K562 (cell line): ENCODE results near the gene TNRC6B. TPM values are rescaled to one million over a fixed set of nuclear protein-coding genes. Genes with fewer than 3 reads are reported as not detected.

Source experiments
- ATAC-seq: fragments of 200-7000 bp; cut with Tn5 transposase; 3 replicates; pipeline ENCODE4 v1.9.1; 2020; ENCODE audit warnings: moderate library complexity
- BruUV-seq: library from RNA; stranded (reverse); fragments of 400-500 nt; replicated peaks from 2 replicates; lab custom pipeline; 2021; lab: Mats Ljungman, UMichigan
- CTCF ChIA-PET: fragments of 300-600 bp; formaldehyde crosslinking; extraction: SDS; loops from one replicate; lab custom pipeline; 2021; ENCODE audit warnings: low intra/inter-chr PET ratio; lab: Yijun Ruan, JAX
- POLR2A ChIA-PET: fragments of 300-600, 350-650 bp; sonication (Branson Sonifier 250); formaldehyde crosslinking; extraction: SDS; loops from one replicate; lab custom pipeline; 2021; ENCODE audit warnings: antibody characterized with exemption, inconsistent platforms; lab: Yijun Ruan, JAX
- DNase-seq, 4 experiments: peaks; one replicate each; pipeline versions ENCODE4 v3.0.0 to v3.0.0-alpha.2; 2011 to 2018; ENCODE audit warnings: low spot score in 3 of 4, mixed read lengths in 3 of 4; ENCODE audit errors: extremely low read depth in 1 of 4
- FAIRE-seq: peaks from 2 replicates; lab custom pipeline; 2011; peaks lifted over from hg19 to GRCh38; lab: Jason Lieb, UNC
- H2AFZ ChIP-seq: 2 replicates; pipeline ENCODE4 v1.6.0; 2011; ENCODE audit warnings: low read depth, low read length, control low read depth, inconsistent platforms
- H3K27ac ChIP-seq: fragments of 200-600 bp; 3 replicates; pipeline ENCODE4 v1.8.0; 2011; ENCODE audit warnings: low read depth, mild to moderate bottlenecking, control low read depth, inconsistent platforms, low read length, moderate library complexity, mixed read lengths; ENCODE audit errors: extremely low read depth
- H3K27me3 ChIP-seq, 2 experiments: fragments of 300-600 bp in 1 of 2; 2 replicates in 1 of 2; 3 replicates in 1 of 2; pipeline versions ENCODE4 v1.6.0 to v1.8.0; 2011; ENCODE audit warnings: inconsistent platforms in 2 of 2, low read length in 2 of 2, mild to moderate bottlenecking in 1 of 2, mixed read lengths in 1 of 2, moderate library complexity in 1 of 2; ENCODE audit not compliant: control insufficient read depth in 2 of 2, insufficient read depth in 2 of 2
- H3K36me3 ChIP-seq: fragments of 300-600 bp; 3 replicates; pipeline ENCODE4 v1.8.0; 2011; ENCODE audit warnings: mild to moderate bottlenecking, low read length, inconsistent platforms; ENCODE audit not compliant: control insufficient read depth, insufficient read depth
- H3K4me1 ChIP-seq, 2 experiments: fragments of 200-600 bp in 1 of 2; replicated peaks in 1 of 2; 2 replicates in 1 of 2; 3 replicates in 1 of 2; pipeline versions ENCODE4 v1.5.1 to v1.8.0; 2011; ENCODE audit warnings: inconsistent platforms in 2 of 2, low read length in 2 of 2, mild to moderate bottlenecking in 1 of 2, mixed read lengths in 1 of 2, moderate library complexity in 1 of 2; ENCODE audit not compliant: control insufficient read depth in 2 of 2, insufficient read depth in 2 of 2
- H3K4me2 ChIP-seq: 2 replicates; pipeline ENCODE4 v1.6.1; 2011; ENCODE audit warnings: low read length, control low read depth, inconsistent platforms, mixed read lengths; ENCODE audit not compliant: insufficient read depth
- H3K4me3 ChIP-seq: fragments of 200-600 bp; sonication (generic), shearing (Covaris generic); 2 replicates; pipeline ENCODE4 v1.5.1; 2016; ENCODE audit warnings: control low read depth, inconsistent platforms
- H3K79me2 ChIP-seq: fragments of 200-600 bp; 3 replicates; pipeline ENCODE4 v1.8.0; 2011; ENCODE audit warnings: low read length, inconsistent platforms; ENCODE audit not compliant: control insufficient read depth, insufficient read depth
- H3K9ac ChIP-seq, 2 experiments: 2 replicates each; pipeline versions ENCODE4 v1.6.0 to v1.6.1; 2011; ENCODE audit warnings: low read depth in 2 of 2, low read length in 2 of 2, control low read depth in 1 of 2, inconsistent platforms in 1 of 2, mild to moderate bottlenecking in 1 of 2, mixed read lengths in 1 of 2; ENCODE audit not compliant: insufficient read depth in 1 of 2
- H3K9me1 ChIP-seq: one replicate; pipeline ENCODE4 v1.6.0; 2011; ENCODE audit warnings: inconsistent platforms, mild to moderate bottlenecking, low read length, moderate library complexity; ENCODE audit not compliant: control insufficient read depth, insufficient read depth
- H3K9me3 ChIP-seq: replicated peaks from 2 replicates; pipeline ENCODE4 v1.5.1; 2011; ENCODE audit warnings: low read depth, low read length, inconsistent platforms; ENCODE audit not compliant: control insufficient read depth, insufficient read depth
- H4K20me1 ChIP-seq: replicated peaks from 2 replicates; pipeline ENCODE4 v1.6.1; 2011; ENCODE audit warnings: low read length, inconsistent platforms, mixed read lengths; ENCODE audit not compliant: control insufficient read depth, insufficient read depth
- MGA ChIP-seq: fragments of 450-650 bp; IDR thresholded peaks from 2 replicates; pipeline ENCODE4 v1.6.1; 2016; ENCODE audit warnings: mild to moderate bottlenecking, moderate library complexity
- TSC22D4 ChIP-seq: fragments of 450-650 bp; IDR thresholded peaks from 2 replicates; pipeline ENCODE4 v1.6.1; 2016; ENCODE audit warnings: missing genetic modification characterization, missing biosample characterization, control low read depth
- ZNF316 ChIP-seq: fragments of 450-650 bp; IDR thresholded peaks from 2 replicates; pipeline ENCODE4 v1.6.1; 2016
- WGBS: fragments of 100-300 bp; shearing (Covaris generic); methylation state at CpG from one replicate; pipeline ENCODE4 v1.1.6; 2016; ENCODE audit warnings: low coverage, mixed read lengths; ENCODE audit not compliant: insufficient coverage; ENCODE audit errors: missing lambda C conversion rate; 5-methylcytosine and 5-hydroxymethylcytosine counted together
- in situ Hi-C: fragments of 300-500 bp; cut with MboI; formaldehyde crosslinking; loops from 4 replicates; pipeline ENCODE4 v1.15.0; 2018; ENCODE audit warnings: inconsistent platforms, mixed read lengths
- intact Hi-C: fragments of 100-400 bp; cut with micrococcal nuclease; formaldehyde crosslinking; loops from 2 replicates; pipeline ENCODE4 v1.14.2; 2022
- polyA plus RNA-seq, 8 experiments: library from polyadenylated mRNA; depleted of rRNA in 4 of 8; stranded (reverse) in 5 of 8; unstranded in 3 of 8; fragments of >200 nt; fragmentation: Nextera tagmentation in 2 of 8; fragmentation: Illumina TruSeq in 1 of 8; extraction: Ambion mirVana in 2 of 8; extraction: Trizol in 1 of 8; gene quantifications; 2 replicates each; pipeline versions ENCODE4 v1.2.1 to v1.2.3, GENCODE V29; 2011 to 2014; ENCODE audit warnings: inconsistent platforms in 1 of 8, missing spikeins in 1 of 8
- total RNA-seq, 7 experiments: library from RNA; depleted of rRNA in 6 of 7; stranded (reverse); fragments of >200 nt in 6 of 7; fragmentation: Illumina TruSeq in 2 of 7; extraction: Trizol in 2 of 7; gene quantifications; 2 replicates each; pipeline versions ENCODE4 v1.2.1 to v1.2.3, GENCODE V29; 2011 to 2021; ENCODE audit warnings: low replicate concordance in 1 of 7

TNRC6B gene
- total and polyA plus RNA-seq, 9 of the 15 experiments (the other 6 are each of a cell fraction or from before 2014, with no cell fraction given) = 0.96 to 18.8 (median 10.8) TPM

GRCh38 chr22:40179526-40179925, 1.8 kb downstream of the TNRC6B start:
- no peak for DNase-seq
- CTCF ChIA-PET = no interaction called here
- H2AFZ ChIP-seq = no peak overlapping the region
- peak overlapping the region; percentile 87 for H3K4me2 ChIP-seq
- peaks cover 15 to 38% of the 10 kb centered on the region in 2 experiments; a peak in 4 of 5 replicates for H3K4me1 ChIP-seq
- H3K9ac ChIP-seq = peak overlapping the region in 1 of 2 experiments; percentile 98; a peak in 2 of 4 replicates
- peaks cover 3% of the 10 kb centered on the region; the same call in 1 of the 3 replicates for H3K36me3 ChIP-seq
- H3K27ac ChIP-seq = peak overlapping the region; percentile 93
- intact Hi-C loops = loop anchor here (5.0 kb wide), 3 partner anchors 122 to 168 kb away; partner anchors contain the start of gene ADSL
- POLR2A ChIA-PET = interaction anchor here (0.6 to 4.5 kb wide), 6 partner anchors 10 to 139 kb away, joined by 3 to 58 read pairs (median 6); no protein-coding TSS in a partner anchor
- H3K4me3 ChIP-seq = peak overlapping the region; percentile 68
- WGBS = 9% methylated on average over 2 of the region's 2 CpGs
- in situ Hi-C loops = no loop called here
- H3K27me3 ChIP-seq = no peaks in the 10 kb centered on the region
- no TSS peak for BruUV-seq
- ATAC-seq = no peak
- TF ChIP-seq TSC22D4 (tag) = no peak
- TF ChIP-seq ZNF316 = 0 out of 2 replicates have a peak, but pooled peaks have one; percentile 6
- peak; percentile 26 for FAIRE-seq
- H3K79me2 ChIP-seq = peaks cover 76% of the 10 kb centered on the region
- H4K20me1 ChIP-seq = 0 out of 2 replicates have a peak, but pooled peaks cover 13% of the 10 kb centered on the region
- H3K9me3 ChIP-seq = no peaks in the 10 kb centered on the region
- H3K9me1 ChIP-seq = no peaks in the 10 kb centered on the region

GRCh38 chr22:40180403-40180802, 2.7 kb downstream of the TNRC6B start:
- Histone ChIP-seq H3K36me3 (peaks cover 3% of the 10 kb centered on the region; the same call in 1 of the 3 replicates), H3K4me1 (peaks cover 15 to 37% of the 10 kb centered on the region in 2 experiments; a peak in 4 of 5 replicates), H3K4me3 (peak overlapping the region; percentile 68), H3K9ac (peak overlapping the region in 1 of 2 experiments; percentile 98; a peak in 3 of 4 replicates), H3K9me3 (no peaks in the 10 kb centered on the region), H2AFZ (no peak overlapping the region), H3K9me1 (no peaks in the 10 kb centered on the region), H3K4me2 (peak overlapping the region; percentile 52), H3K79me2 (peaks cover 85% of the 10 kb centered on the region), H3K27me3 (no peaks in the 10 kb centered on the region), H3K27ac (peak overlapping the region; percentile 93), H4K20me1 (0 out of 2 replicates have a peak, but pooled peaks cover 13% of the 10 kb centered on the region)
- in situ Hi-C loops = loop anchor here (10.0 kb wide), 2 partner anchors 136 to 646 kb away; partner anchors contain the start of gene RPS19BP1
- FAIRE-seq (no peak), DNase-seq (no peak), ATAC-seq (no peak)
- intact Hi-C loops = no loop called here
- 10% methylated on average over 4 of the region's 4 CpGs for WGBS
- ChIA-PET CTCF (no interaction called here), POLR2A (interaction anchor here (1.0 to 4.5 kb wide), 5 partner anchors 9 to 140 kb away, joined by 3 to 58 read pairs (median 4); no protein-coding TSS in a partner anchor)
- no TSS peak for BruUV-seq
- TF ChIP-seq MGA = no peak
